Effector CD8-positive, alpha-beta T cell (primary cell): ENCODE measurements around the gene PNPO.

Experiments used
- DNase-seq: peaks from one replicate; lab custom pipeline; 2025; lab: John Stamatoyannopoulos, UW

PNPO gene

DNA sequence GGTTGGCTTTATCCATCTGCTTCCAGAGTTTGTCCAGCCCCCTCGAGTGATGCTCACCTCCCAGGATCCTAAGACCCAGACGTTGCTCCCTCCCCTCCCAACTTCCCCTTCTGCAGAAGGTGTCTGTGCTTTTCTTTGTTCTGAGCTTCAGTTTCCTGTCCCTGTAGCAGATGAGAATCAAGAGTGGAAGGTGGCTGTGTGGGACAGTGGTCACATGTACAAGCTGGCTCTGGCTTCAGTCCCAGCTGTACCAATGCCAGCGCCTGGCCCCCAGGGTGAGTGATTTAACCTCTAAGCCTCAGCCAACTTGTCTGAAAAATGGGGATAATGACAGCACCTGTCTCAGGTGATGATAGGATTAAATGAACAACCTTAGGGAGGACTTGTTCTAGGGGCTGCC lies 8.6 kb downstream of the PNPO start:
- DNase-seq: no peak

DNA sequence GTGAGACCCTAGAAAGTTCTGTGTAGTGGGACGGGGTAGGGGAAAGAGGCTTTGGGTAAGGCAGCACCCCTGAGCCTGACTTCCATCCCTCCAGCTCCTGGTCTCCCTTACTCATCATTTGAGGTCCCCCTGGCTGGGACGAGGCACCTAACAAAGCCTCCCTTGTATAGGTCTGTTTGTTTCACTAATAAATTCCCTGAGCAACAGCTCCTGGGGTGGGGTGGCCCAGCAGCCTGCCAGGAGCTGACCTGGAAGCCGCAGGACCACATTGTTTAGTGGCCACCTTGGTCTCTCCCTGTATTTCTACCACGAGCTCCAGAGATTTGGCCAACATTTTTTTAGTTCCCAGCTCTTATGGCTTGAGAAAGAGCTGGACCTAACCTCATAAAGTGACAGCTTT lies 9.1 kb downstream of the PNPO start:
- DNase-seq: no peak

DNA sequence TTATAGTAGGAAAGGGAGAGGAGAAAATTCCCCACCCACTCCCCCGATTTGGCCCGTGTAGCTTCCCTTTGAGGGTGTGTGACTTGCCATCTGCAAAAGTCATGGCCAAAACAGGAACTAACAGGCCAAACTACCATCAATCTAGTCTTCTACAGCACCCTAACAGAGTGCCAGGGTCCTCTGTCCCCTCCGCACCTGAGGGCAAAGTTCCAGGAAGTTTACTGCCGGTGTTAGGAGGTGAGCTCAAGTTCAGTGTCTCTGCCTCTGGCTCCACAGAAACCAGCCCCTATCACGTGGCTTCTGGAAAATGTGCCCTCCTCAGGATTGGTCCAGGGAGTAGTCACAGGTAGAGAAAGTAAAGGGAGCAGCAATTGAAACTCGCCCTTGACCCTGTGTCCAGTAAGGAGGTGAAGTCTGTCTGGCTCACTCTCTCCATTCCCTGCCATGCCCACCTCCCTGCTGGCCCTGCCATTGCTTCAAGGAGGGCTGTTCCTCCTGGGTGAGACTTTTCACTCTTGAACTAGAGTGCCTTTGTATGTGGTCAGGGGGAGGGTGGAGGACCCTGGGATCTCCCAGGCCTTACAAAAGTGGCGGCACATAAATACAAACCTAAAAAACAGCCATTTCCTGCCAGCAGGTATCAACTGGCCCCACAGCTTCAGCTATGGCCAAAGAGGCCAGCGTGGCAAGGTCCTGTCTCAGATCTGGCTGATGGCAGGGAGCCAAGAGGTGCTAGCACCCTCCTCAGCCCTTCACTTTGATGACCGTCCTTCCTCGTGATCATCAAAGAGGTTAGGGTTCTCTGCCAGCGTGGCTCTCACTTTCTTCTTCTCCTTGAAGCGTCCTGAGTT lies 11.0 kb downstream of the PNPO start:
- no peak for DNase-seq

DNA sequence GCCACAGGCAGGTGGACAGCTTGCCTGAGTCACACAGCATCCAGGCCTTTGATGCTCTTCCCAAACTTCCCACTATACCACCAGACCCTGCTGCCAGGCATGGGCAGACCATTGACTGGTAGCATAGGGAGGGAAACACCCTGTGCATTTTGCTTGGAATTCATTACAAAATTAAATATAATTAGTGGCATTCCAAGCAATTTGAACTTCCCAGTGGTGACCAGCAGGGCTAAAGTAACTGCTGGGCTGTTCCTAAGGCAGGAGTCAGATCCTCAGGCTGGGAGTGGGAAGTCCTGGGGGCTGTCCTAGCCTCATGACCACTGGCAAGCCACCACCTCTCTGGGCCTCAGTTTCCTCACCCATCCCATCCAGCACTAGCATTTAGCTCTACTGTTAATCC lies 12.5 kb downstream of the PNPO start:
- no peak for DNase-seq

DNA sequence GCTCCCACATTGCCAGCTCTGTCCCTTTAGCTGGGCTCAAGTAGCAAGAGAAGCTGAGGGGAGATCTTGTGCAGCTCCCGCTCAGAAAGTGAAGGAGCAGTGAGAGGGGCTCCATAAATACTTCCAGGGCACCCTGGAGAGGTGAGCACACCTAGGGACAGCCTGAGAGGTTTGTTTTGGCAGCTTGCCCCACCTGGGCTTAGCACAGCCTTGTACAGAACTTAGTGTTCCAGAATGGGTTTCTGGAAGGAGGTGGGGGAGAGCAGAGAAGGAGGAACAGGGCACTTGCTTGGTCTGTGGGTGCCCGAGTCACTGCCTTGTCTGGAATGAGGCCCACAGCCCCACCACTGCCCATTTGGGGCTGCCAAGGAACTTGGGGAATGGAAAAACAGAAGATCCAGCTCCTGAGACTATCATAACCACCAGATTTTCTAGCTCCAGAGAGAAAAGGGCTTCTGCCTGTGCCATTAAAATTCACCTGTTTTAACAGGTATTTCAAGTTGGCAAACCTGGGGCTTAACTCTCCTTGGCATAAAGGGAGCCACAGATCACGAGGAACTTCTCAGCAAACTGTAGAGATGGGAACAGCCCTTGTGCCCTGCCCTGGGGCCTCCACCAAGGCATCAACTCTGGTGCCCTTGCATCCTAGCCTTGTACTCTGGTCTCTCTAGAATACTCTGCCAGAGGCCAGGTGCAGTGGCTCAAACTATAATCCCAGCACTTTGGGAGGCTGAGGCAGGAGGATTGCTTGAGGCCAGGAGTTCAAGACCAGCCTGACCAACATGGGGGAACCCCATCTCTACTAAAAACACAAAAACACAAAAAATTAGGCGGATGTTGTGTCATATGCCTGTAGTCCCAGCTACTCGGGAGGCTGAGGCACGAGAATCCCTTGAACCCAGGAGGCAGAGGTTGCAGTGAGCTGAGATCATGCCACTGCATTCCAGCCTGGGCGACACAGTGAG lies 14.4 kb downstream of the PNPO start:
- DNase-seq: no peak

DNA sequence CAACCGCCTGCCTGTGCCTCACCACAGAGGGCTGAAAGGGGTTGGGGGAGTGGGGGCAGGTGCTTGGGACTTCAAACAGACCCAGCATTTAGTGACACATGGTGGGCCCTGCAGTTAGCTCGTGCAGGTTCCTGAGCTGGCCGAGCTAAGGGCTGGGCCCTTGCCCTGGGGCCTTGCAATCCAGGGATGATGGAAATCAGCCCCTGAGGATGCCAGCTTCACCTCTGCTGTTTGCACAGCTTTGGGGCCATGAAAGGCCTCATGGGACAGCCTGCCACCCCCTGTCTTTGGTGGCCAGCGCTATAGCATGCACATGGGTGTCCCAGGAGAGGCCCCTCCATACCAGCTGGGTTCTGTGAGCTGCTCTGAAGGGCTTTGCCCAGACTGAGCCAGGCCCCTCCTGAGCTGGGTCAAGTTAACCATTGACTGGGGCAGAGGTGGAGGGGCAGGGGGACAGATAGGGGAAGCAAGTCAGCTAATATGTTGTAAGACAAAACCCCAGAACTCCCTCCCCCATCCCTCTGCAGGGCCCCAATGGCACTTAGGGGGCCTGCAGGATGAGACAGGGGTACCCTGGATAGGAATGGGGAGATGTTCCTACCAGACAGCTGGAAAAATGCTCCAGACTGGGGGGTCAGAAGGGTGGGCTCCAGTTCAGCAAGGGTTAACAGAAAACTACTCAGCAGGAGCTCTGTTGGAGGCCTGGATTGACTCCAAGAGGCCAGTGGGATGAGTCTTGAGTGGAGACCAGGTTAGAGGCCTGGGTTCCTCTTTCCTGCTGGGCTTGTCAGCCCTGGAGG lies 15.6 kb downstream of the PNPO start:
- DNase-seq: no peak

DNA sequence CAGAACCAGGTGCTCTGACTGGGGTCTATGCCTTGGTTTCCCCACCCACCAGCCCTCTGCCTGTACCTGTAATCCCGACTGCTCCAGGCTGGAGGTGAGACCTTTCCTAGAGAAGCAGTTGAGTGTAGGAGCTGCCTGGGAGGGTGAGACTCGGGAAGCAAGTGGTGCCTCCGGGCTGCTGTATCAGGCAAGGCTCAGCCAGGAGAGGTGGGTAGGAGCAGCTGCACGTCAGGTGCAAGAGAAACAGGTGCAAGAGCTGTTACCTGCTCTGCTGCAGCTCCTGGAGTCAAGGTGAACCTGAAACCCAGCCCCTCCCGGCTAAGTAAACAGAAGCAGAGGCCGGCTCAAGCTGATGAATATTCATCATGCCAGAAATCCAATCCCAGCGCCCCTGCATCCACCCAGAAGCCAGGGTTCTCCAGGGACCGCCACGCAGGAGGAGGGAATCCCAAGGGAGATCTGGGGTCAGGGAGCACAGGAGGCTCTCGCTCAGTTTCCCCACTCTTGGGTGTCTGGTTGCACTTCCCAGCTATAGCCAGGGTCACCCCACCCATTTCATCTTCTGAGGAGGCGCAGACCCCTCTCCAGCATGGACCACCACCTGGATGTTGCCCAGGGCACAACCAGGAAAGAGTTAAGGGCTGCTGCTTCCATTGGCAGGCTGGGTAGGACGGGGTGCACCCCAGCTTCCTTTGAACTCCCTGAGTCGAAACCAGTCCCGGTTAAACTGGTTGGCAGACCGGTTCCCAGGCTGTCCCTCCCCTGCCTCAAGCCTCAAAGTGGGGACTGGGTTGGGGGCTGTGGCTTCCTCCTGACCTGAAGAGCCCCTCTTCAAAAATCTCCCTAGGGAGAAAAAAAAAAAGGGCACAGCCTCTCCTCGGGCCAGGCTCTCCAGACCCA lies 16.5 kb downstream of the PNPO start, which contains the start of gene PRR15L:
Gene PRR15L (minus strand): TSS at position 293 of the 900 bp plus-strand sequence. CDS start 4,649 bp downstream, outside the sequence.
- DNase-seq: no peak

DNA sequence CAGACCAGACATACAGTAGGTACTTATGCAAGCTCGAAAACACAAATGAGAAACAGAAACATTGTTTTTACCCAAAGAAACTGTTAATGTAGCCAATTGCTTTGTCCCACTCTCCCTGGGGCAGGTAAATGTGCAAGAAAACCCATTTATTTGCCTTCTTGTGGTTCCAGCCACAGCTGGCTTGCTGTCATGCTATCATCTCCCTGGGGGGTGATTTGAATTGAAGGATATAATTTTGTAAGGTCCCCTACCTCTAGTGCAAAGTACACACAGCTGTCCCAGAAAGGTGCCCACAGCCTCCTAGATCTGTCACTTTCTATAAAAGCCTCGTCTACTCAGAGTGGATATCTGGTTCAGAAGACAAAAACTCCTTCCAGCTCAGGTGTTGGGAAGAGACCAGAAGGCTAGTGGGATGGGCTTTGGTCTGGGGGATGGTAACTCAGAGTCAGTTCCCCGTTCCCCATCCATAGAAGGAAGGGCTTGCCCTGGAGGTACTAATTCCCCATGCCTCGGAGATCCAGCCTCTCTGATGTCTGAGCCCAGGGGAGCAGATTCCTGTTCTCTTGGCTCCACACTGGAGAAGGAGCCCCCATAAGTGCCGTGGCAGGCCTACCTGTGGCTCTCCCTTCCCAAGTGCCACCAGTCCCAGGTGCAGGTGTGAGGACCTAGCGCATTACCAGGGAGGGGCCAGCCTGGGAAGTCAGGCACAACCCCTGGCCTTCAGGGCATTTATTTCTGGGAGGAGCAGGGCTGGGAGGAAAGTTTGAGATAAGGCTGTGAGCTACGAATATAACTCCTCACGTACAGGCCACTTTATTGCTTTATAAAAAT lies 18.7 kb downstream of the PNPO start:
- no peak for DNase-seq

DNA sequence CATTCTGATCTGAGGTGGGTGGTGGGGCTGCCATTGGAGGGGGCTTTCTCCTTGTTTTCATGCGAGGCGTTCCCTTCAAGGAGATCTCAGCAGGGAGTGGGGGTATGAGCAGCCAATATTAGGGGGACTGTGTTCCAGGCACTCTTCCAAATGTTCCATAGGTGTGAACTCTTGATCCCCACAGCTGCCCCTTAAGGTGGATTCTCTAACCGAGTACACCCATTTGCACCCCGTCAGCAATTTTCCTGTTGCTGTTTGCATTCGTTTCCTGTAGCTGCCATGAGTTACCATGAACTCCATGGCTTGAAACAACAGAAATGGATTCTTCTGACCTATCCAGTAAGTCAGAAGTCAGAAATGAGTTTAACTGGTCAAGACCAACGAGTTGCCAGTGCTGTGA lies 20.0 kb downstream of the PNPO start:
- DNase-seq: no peak

DNA sequence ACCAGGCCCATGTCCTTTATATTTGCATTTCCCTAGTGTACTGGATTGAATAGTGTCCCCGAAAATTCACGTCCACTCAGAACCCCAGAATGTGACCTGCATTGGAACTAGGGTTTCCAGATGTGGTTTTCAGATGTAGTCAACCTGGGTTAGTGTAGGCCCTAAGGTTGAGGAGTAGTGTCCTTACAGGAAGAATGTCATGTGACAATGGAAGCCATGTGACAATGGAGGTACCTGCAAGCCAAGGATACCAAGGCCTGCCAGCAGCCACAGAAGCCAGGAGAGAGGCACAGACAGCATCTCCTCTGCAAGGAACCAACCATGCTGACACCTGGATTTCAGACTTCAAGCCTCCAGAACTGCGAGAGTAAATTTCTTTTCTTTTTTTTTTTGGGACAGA lies 21.5 kb downstream of the PNPO start:
- DNase-seq: no peak

DNA sequence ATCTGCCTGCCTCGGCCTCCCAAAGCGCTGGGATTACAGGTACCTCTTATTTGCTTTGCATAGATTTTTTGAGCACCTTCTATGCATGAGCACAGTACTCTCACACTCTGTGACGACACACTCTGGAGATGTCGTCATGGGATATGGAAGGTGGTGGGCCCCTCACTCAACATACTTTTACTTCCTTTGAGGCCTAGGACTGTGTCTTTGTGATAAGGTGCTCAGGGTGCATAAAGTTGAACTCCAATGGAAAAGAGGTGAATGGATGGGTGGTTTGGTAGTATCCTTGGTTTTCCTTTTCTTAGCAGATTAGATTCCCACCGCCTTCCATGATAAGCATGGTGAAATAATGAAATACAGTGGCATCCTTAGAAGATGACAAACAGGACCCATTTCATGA lies 23.5 kb downstream of the PNPO start:
- DNase-seq: no peak

DNA sequence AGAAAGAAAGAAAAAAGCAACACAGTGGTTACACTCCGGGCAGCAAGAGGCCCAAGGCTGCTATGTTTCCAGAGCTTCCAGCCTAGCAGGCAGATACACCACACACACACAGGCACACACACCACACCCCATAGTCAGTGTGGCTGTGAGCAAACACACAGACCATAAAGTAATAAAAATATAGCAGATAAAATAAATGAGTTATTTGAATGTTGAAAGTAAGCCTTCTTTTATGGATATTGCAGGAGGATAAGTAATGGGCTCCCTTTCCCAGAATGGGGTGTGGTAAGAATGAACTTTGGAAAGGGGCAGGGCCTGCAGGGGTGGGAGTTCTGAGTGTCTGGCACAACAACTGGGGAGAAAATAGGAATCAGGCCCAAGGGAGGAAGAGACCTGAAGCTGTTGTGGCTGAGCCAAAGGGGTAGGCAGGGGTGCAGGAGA lies 24.7 kb downstream of the PNPO start:
- DNase-seq: no peak

DNA sequence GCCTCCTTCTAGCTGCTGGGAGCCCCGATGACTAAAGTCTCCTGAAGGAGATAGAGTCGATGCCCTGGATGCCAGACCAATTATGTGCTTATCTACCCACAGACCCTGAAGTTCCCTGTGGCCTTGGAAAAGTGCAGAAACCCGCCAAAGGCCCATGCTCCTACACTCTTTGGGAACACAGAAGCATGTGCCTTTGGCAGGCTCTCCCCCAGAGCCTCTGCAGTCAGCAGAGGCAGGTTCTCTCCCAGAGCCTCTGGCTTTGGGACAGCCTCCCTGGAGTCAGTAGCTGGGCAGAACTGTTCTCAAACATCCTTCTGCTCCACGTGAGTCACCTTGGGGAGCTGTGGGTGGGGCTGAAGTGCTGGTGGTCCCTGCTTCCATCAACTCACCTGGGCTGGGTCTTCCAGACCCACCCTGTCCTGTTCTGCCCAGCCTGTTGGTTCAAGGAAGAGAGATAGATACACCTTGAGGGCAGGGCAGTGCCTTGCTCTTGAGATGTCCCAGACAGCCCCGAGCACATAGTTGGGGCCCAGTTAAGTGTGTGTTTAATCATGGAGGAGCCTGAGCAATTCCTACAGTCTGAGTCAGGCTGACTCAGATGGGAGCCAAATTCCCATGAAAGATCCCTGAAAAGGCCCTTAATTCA lies 26.4 kb downstream of the PNPO start:
- DNase-seq: no peak

DNA sequence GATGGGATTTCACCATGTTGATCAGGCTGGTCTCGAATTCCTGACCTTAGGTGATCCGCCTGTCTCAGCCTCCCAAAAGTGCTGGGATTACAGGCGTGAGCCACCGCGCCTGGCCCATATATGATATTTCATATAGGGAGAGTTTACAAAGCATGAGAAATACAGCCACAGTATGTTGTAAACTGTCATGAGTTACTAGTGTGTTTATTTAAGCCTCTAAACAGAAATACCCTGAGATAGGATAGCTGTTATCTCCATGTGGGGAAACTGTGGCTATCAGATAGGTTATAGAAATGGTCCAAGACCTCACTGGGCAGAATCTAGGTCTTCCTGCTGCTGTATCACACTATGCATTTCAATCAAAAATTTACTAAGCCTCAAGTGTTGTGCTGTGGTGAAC lies 27.5 kb downstream of the PNPO start:
- DNase-seq: no peak

DNA sequence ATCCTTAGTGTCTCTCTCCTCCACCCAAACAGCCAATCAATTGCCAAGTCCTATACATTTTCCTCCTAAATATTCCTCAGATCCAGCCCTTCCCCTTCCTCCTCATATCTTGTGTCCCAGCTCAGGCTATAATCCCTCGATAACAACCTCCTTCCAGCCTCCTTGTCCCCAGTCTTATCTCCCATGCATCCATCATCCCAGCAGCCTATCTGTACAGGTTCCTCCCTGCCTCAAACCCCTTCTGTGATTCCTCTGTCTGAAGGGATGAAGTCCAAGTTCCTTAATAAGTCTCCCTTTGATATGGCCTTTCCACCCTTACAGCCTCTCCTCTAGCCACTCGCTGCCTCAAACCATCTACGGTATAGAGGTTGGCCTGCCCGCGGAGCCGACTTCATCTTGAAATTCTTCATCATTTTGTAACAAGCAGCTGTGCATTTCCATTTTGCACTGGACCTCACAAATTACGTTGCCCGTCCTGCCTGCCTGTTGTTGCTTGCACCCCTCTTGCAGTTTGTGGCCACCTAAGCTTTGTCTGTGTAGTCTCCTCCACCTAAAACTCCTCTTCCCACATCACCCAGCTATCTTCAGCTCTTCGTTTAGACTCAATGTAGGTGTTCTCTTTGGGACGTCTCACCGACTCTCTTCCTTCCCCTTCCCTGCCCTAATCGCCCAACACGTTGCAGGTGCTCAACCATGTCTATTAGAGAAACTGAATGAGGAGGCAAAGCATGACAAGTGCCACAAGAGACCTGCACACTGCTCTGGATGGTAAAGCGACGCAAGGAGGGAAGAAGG lies 28.8 kb downstream of the PNPO start:
- DNase-seq: no peak

DNA sequence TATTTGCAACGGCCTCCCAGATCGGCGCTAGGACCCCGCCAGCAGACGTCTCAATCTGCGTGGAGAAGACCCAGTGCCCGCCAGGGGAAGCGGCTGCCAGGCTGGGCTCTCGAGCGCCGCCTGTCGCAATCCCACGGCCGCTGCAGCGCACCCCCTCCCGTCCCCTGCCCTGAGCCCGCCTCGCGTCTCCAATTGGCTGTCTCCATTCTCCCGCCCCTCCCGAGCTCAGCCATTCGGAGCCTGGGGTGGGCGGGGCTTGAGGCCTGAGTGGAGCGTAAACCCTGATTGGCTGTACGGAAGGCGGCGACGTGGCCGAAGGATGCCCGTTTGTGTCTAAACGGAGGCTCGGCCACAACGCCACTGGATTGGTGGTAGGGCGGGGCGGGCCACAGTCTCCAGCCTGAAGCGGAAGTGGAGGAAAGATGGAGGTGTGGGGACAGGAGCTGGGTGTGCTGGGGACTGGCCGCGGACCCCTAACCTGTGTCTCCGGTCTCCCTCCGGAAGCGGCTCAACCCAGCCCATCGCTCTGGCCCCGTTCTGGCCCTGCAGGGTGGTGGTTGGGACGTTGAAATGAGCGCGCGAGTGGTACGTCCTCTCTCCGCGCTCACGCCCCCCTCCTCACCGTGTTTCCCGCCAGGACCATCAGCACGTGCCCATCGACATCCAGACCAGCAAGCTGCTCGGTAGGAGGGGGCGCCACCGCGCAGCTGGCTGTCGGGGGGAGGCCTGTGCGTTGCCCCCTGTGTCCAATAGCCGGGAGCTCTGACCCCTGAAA lies 29.5 kb downstream of the PNPO start, which contains the start of gene CDK5RAP3:
Gene CDK5RAP3 (plus strand): TSS at position 389 of the 775 bp plus-strand sequence. CDS start 34 bp downstream, at position 423.
- peak; percentile 97 for DNase-seq

DNA sequence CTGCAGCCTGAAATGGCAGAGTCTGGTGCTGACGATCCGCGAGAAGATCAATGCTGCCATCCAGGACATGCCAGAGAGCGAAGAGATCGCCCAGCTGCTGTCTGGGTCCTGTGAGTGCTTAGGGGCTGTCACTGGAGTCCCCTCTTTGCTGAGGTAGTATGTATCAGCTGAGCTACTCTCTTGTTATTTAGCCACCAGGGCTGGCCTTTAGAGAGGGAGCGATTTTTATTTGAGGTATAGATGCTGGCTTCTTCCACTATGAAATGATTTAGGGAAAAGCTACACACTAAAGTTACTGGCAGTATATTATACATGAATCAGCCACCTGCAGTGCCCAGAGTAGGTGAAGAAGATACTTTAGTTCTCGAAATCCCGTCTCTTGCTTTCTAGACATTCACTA lies 32.2 kb downstream of the PNPO start:
- no peak for DNase-seq
